Dermis microvascular lymphatic vessel endothelial cell (primary cell): ENCODE results near the gene NPFFR1. TPM values are rescaled to one million over a fixed set of nuclear protein-coding genes. Genes with fewer than 3 reads are reported as not detected.

ENCODE experiments used
- DNase-seq, 2 donors: peaks; one replicate each; pipeline versions ENCODE4 v3.0.0 to v3.0.0-alpha.2; 2010; ENCODE audit warnings: low read depth in 2 of 2
- total RNA-seq: library from RNA; depleted of rRNA; stranded (reverse); fragments of >200 nt; gene quantifications from 2 replicates; pipeline ENCODE4 v1.2.1, GENCODE V29; 2014

Gene NPFFR1
- total RNA-seq, result not detected in 2 replicates

GRCh38 chr10:70283445-70284399, at the start of gene NPFFR1:
Gene NPFFR1, minus strand, starts transcription at chr10:70284004. Its CDS starts 328 bp downstream, at chr10:70283676.
- no peak for DNase-seq

DNA sequence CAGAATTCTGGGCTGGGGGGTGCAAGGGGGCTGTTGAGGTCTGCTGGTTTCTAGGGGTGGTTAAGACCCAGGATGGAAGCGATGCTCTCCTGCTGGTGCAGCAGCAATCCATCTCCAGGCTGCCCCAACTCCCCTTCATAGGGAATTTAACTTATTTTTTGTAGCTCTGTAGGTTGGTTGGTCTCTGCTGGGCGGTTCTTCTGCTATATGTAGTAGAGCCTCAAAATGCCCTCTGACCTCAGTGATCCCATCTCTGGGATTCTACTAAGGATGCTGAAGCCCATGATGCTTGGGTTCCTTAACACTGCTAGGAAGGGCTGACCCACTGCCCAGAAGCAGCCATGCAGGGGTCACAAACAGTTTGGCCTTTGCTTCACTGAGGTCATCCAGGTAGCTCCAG, 49.5 kb upstream of the NPFFR1 start:
- DNase-seq, result no peak

- peak; percentile 89 to 93 for DNase-seq
These were observed 47.9 kb upstream of the NPFFR1 start for GRCh38 chr10:70331486-70332268.

DNA sequence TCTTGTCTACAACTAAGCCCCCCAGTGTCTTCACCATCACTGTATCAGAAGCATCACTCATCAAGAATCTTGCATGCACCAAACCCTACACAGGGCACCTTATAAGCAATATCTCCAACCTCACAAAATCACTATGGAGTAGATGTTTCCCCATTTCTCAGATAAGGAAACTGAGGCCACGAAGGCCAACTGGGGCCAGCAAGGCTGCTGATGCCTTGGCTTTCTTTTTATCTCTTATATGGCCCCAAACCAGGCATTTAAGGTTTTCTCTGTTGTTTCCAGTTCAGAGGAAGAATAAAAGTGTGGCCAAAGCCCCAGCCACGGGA, 47.3 kb upstream of the NPFFR1 start:
- DNase-seq, result no peak

GRCh38 chr10:70330671-70331070, 46.9 kb upstream of the NPFFR1 start:
- DNase-seq, result no peak

DNA sequence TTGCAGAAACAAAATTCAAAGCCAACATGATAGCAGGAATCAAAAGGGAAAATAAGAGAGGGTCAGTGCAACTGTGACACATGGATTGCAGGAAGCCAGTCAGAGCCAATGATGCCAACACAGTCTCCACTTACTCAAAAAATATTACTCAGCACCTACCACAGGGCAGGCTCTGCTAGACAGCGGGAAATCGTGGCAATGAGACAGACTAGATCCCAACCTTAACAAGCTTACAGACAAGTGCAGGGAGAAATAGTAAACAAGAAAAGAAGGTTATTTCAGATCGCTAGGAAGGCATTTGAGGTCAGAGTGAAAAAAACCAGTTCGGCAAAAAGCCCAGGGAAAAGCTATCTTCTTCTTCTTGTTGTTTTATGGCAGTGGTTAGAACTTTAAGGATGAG, 45.2 kb upstream of the NPFFR1 start:
- DNase-seq, result no peak

DNA sequence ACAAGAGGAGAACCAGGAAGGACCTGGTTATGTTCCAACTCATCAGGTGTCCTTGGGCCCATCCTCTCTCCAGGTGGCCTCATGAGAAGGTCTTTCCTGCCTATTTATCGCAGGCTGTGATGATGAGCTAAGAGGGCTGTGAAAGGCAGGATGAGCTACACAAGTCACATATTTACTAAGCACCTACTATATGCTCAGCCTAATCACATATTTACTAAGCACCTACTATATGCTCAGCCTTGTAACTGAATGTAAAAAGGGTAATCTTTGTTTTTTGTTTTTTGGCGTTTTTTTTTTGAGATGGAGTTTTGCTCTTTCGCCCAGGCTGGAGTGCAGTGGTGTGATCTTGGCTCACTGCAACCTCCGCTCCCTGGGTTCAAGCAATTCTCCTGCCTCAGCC, 44.2 kb upstream of the NPFFR1 start:
- DNase-seq, result no peak

DNA sequence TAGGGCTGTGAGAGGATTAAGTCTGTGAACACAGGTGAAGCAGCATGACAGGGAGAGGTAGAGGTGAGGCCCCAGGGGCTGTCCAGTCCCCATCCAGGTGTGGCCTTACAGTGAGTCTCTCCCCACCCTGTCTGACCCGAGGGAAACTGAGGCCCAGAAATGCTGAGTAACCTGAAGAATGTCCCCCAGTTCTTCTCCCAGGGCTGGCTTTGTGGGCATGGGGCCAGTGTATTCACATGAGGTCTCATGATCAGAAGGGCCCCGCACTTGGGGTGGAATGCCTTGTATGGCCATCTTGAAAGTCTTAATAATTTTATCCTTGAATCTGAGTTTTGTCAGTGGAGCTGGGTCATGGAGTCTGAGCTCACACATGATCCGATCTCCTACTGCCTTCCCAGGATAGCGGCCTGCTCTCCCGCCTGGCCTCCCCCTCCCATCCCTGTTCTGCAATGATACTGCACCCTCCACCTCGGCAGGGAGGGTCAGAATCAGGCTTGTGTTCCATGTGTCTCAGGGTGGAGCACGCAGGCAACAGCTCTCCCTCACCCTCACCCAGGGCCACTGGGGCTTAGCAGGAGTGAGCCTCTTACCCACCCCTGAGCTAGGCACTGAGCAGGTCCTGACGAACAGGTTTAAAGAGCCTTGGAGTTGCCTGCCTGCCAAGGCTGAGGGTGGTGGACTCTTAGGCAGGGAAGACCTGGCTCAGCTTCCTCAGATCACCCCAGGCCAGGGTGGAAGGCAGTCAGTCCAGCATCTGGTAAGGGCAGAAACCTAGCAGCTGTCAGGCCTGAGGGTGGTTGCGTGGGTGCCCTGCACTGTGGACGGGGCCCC, 41.4 kb upstream of the NPFFR1 start:
- DNase-seq, result no peak

DNA sequence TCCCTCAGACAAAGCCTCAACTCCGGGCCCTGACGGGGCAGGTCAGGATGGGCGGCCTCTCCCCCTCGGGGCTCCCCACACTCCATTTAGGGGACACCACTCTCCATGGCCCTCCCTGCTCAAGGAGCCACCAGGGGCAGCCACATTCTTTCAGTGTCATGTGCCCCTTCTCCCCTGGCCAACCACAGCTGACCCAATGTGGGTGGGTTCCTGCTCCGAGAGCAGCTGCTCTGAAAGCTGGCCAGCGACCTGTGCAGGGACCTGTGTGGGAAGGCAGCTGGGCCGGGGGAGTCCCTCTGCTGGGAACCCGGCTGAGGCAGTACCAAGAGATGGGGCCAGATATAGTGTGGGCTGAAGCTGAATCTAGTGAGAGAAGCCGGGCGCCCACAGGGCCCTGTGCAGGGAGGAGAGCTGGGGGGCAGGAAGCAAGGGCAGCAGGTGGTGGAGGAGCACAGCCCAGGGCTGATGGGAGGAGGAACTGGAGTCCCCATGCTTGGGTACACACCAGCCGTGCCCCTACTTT, 40.6 kb upstream of the NPFFR1 start:
- DNase-seq, result no peak

- DNase-seq, result no peak
These were observed 40.0 kb upstream of the NPFFR1 start for GRCh38 chr10:70323697-70324338.

- DNase-seq, result no peak
These were observed 39.4 kb upstream of the NPFFR1 start for GRCh38 chr10:70323138-70323696.

DNA sequence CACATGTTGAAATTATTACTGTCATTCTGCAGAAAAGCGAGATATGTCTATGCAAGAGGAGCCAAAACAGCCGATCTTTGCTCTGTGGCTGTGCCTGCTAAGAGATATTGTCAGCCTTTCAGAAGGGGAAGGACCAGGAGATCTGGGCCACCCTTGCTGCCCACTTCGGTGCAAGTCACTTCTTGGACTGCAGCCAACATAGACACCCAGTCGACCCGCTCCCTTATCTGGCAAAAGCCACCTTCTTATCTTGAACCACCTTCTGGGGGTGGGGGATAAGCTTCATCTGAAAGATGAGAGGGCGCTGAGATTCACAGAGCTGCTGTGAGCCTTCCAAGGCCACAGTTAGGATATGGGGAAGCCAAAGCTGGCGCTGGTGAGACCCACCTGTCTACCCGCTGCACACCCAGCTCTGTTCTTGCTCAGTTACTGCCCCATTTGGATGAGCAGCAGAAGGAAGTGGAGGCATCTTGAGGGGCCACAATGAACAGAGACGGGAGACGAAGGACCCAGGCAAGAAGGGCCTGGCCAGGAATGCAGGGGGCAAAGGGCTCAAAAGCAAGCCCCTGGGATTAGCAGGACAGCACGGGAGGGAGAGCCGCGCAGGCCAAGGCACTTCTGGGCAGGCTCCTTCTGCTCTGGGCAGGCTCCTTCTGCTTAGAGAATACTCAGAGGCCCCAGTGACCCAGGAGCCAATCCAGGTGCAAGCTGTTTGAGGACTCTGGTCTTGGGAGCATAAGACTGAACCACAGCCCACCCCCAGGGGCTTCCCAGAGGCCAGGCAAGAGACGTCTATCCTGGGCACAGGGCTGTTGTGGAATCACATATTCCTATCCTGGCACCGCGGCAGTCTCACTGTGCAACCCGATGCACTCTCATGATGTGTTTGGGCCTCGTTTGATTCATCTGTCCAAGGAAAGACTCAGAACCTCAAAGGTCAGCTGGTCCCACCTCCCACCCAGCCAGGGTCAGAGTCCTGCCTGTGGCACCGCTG, 38.4 kb upstream of the NPFFR1 start:
- no peak for DNase-seq

- no peak for DNase-seq
These were observed 37.4 kb upstream of the NPFFR1 start for GRCh38 chr10:70321233-70321632.

DNA sequence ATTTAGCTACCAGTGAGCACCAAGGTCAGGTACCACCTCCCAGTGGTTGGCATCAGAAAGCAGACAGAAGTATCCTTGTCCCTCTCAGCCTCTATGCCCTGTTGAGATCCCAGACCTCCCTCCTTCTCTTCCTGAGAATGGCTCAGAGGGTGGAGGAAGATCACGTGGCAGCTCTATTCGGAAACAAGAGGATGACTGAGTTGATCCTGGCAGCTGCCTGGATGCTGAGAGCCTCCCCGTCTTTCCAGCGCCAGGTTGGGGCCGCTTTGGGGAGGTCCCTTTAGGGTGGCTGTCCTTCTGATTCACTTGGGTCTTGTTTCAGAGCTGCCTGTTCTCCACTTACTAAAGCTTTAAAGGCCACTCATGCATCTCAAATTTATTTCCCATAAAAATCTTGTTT, 36.9 kb upstream of the NPFFR1 start:
- no peak for DNase-seq

- DNase-seq, result no peak
These were observed 36.0 kb upstream of the NPFFR1 start for GRCh38 chr10:70319824-70320223.

- DNase-seq, result no peak
These were observed 35.4 kb upstream of the NPFFR1 start for GRCh38 chr10:70319183-70319582.

- no peak for DNase-seq
These were observed 34.1 kb upstream of the NPFFR1 start for GRCh38 chr10:70317943-70318318.

DNA sequence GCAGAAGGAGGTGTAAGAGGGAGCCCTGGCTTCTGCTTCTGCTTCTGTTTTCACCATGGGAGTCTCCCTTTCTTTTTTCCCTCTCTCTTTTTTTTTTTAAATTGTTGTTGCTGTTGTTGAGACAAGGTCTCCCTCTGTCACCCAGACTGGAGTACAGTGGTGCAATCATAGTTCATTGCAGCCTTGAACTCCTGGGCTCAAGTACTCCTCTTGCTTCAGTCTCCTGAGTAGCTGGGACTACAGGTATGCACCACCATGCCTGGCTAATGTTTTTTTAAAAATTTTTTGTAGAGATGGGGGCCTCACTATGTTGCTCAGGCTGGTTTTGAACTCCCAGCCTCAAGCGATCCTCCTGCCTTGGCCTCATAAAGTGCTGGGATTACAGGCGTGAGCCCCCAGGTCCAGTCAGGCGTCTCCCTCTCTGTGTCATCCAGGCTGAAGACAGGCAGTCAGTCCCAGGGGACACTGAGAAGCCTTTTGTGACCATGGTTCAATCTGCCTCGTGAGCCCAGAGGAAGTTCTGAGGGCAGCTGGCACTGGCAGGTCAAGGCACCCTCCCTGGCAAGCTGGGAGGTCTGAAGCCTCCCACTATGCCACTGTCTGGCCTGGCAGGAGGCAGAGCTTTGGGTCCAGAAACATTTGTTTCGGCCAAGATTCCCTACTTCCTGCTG, 33.6 kb upstream of the NPFFR1 start:
- DNase-seq, result no peak

DNA sequence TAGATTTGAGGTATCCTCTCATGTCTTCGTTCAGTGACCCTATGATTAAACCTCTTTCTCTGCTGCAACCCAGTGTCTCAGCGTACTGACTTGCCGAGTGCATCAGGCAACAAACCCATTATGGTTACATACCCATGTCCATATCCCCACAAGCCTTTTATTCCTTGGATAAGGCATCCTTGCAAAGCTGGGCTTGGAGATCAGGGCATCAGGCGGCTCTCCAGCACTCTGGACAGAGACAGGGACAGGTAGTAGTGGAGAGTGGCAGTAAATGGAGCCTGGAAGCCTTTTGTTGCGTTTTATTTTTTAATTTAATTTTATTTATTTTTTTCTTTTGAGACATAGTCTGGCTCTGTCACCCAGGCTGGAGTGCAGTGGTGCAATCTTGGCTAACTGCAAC, 32.0 kb upstream of the NPFFR1 start:
- peak in 1 of 2 donors; percentile 8 for DNase-seq
